Activated CD4-positive, alpha-beta memory T cell treated with anti-CD3 and anti-CD28 coated beads for 36 hours (primary cell): Measurements from ENCODE around the gene CLEC6A. TPM values are rescaled to one million over a fixed set of nuclear protein-coding genes. Genes with fewer than 3 reads are reported as not detected.
"Not testable (repeated sequence)": the region's sequence is repeated elsewhere in the genome, so short reads cannot be mapped to it uniquely, and the experiment has no call there.

Source experiments
- CTCF ChIA-PET: fragments of 350-600 bp; sonication (Branson Sonifier 250); formaldehyde crosslinking; loops from one replicate; lab custom pipeline; 2021; ENCODE audit warnings: antibody characterized with exemption, inconsistent platforms; lab: Charles Lee
- POLR2A ChIA-PET: fragments of 350-600 bp; sonication (Branson Sonifier 250); formaldehyde crosslinking; loops from one replicate; lab custom pipeline; 2021; ENCODE audit warnings: antibody characterized with exemption; lab: Charles Lee
- DNase-seq: peaks from one replicate; pipeline ENCODE4 v3.0.0-alpha.2; 2020
- H3K27ac Mint-ChIP-seq: one replicate; pipeline ENCODE4 v1.8.0; 2021; ENCODE audit warnings: mixed read lengths
- H3K27me3 Mint-ChIP-seq: one replicate; pipeline ENCODE4 v1.8.0; 2021; ENCODE audit warnings: mixed read lengths
- H3K36me3 Mint-ChIP-seq: one replicate; pipeline ENCODE4 v1.8.0; 2021; ENCODE audit warnings: mixed read lengths
- H3K4me1 Mint-ChIP-seq: one replicate; pipeline ENCODE4 v1.8.0; 2021; ENCODE audit warnings: low read depth, mixed read lengths
- H3K4me3 Mint-ChIP-seq: one replicate; pipeline ENCODE4 v1.8.0; 2021; ENCODE audit warnings: mild to moderate bottlenecking, mixed read lengths
- H3K9me3 Mint-ChIP-seq: one replicate; pipeline ENCODE4 v1.8.0; 2021; ENCODE audit warnings: mixed read lengths
- intact Hi-C: fragments of 100-400 bp; cut with micrococcal nuclease; formaldehyde crosslinking; loops from one replicate; pipeline ENCODE4 v1.15.1; 2023
- total RNA-seq, 2 experiments: library from RNA; stranded (reverse); gene quantifications; one replicate each; pipeline ENCODE4 v1.2.3, GENCODE V29; 2021

Gene CLEC6A
- not detected for total RNA-seq

- H3K36me3 Mint-ChIP-seq = no peaks in the 10 kb centered on the region
- DNase-seq = no peak
- no peaks in the 10 kb centered on the region for H3K9me3 Mint-ChIP-seq
- H3K4me1 Mint-ChIP-seq = no peaks in the 10 kb centered on the region
- H3K27me3 Mint-ChIP-seq = peaks cover 14% of the 10 kb centered on the region
- ChIA-PET CTCF (no interaction called here), POLR2A (no interaction called here)
- no peak within 1 kb of the TSS for H3K4me3 Mint-ChIP-seq
- intact Hi-C loops = no loop called here
- H3K27ac Mint-ChIP-seq = no peak within 1 kb of the TSS
These were observed at the start of gene CLEC6A for GRCh38 chr12:8455727-8456360. Gene CLEC6A, plus strand, starts transcription at chr12:8455962. Its CDS starts 150 bp downstream, at chr12:8456112.

GRCh38 chr12:8419576-8419975 is 36.2 kb upstream of the CLEC6A start:
- H3K4me1 Mint-ChIP-seq, H3K27ac Mint-ChIP-seq, H3K4me3 Mint-ChIP-seq, H3K27me3 Mint-ChIP-seq, H3K36me3 Mint-ChIP-seq, POLR2A ChIA-PET, DNase-seq, H3K9me3 Mint-ChIP-seq, CTCF ChIA-PET, intact Hi-C loops: not testable (repeated sequence)

DNA sequence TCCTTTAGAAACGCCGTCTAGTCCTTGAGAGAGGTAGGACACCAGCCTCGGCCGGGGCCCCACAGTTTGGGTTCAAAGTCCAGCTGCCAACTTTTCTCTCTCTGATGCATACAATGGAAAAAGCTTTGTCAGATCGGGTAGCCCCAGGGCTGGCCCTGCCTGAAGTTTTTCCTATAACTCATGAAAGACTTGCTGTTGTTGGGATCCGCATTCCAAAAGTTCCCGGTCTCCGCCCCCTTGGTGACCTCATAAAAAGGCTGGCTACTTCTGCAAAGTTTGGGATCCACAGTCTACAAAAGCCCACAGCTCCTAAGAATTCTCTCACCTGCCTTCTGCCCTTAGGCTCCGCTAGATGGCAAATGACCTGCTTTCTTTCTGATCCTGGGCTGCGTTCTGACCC is 35.3 kb upstream of the CLEC6A start:
- intact Hi-C loops = no loop called here
- DNase-seq = no peak
- Mint-ChIP-seq H3K4me3 (no peak overlapping the region), H3K36me3 (no peaks in the 10 kb centered on the region), H3K27ac (no peak overlapping the region), H3K4me1 (no peaks in the 10 kb centered on the region), H3K27me3 (no peaks in the 10 kb centered on the region), H3K9me3 (no peaks in the 10 kb centered on the region)
- ChIA-PET POLR2A (no interaction called here), CTCF (no interaction called here)

DNA sequence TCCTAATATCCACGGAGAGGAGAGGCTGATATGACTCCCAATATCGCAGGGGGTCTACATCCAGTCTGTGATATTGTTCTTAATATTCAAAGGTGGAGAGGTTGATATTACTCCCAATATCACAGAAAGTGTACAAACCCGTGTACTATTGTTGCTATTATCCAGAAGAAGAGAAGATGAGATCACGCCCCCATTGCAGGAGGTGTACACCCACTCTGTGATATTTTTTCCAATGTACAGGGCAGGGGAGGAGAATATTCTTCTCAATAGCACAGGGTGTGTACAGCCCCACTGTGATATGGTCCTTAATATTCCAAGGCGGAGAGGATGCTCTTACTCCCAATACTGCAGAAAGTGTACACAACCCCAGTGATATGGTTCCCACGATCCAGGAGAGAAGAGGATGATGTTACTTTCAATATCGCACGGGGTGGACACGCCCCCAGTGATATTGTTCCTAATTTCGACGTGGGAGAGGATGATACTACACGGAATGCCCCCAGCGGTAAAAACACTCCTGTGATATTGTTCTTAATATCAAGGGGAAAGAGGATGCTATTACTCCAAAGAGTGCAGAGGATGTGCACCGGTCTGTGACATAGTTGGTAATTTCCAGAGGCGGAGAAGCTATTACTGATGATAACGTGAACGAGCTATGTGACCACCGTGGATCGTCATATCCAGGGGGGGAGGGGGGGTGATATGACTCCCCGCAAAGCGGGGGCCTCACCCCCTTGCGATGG is 11.1 kb upstream of the CLEC6A start:
- H3K4me1 Mint-ChIP-seq, H3K27ac Mint-ChIP-seq, H3K27me3 Mint-ChIP-seq, POLR2A ChIA-PET, intact Hi-C loops, H3K9me3 Mint-ChIP-seq, H3K4me3 Mint-ChIP-seq, CTCF ChIA-PET, H3K36me3 Mint-ChIP-seq: not testable (repeated sequence)
- peak; percentile 16 for DNase-seq

DNA sequence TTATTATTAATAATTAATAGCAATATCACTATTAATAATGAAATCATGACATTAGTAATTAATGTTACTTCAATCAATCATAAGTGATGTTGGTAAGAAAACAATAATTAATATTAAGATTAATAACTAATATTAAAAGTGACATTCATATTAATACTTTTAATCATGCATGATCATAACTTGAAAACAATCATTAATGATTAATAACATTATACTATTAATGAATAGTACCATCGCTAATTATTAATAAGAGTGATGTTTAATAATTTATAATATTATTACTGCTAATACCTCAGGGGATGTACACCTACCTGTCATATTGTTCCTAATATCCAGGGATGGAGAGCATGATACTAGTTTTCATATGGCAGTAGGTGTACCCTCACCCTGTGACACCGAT is 10.0 kb upstream of the CLEC6A start:
- no peak for DNase-seq
- Mint-ChIP-seq H3K9me3 (no peaks in the 10 kb centered on the region), H3K4me1 (no peaks in the 10 kb centered on the region), H3K4me3 (no peak overlapping the region), H3K27me3 (peaks cover 2% of the 10 kb centered on the region), H3K27ac (no peak overlapping the region), H3K36me3 (no peaks in the 10 kb centered on the region)
- ChIA-PET CTCF (no interaction called here), POLR2A (no interaction called here)
- intact Hi-C loops = loop anchor here (1.0 kb wide), 1 partner anchor 48 kb away; no protein-coding TSS in a partner anchor

GRCh38 chr12:8446642-8447547 is 8.9 kb upstream of the CLEC6A start:
- H3K27me3 Mint-ChIP-seq = peaks cover 2% of the 10 kb centered on the region
- peak; percentile 28 for DNase-seq

DNA sequence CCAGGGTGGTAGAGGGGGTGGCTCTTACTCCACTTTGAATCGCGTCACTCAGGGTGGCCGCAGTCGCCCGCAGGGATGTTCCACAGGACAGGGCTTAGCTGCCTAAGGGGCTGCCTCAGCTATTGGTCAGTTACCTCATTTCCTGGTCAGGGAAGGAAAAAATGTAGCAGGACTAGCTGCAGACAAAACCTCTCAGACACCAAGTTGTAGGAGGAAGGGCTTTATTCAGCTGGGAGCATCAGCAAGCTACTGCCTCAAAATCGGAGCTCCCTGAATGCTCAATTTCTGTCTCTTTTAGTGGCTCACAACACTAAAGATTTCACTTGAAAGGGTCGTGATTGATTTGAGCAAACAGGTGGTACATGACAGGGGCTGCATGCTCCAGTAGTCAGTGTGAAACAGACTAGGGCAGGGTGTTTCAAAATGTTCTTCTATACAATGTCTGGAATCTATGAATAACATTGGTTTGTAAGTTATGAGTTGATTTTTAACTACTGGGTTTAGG is 6.4 kb upstream of the CLEC6A start:
- CTCF ChIA-PET = no interaction called here
- Mint-ChIP-seq H3K9me3 (no peaks in the 10 kb centered on the region), H3K36me3 (no peaks in the 10 kb centered on the region), H3K4me1 (no peaks in the 10 kb centered on the region), H3K27me3 (no peaks in the 10 kb centered on the region), H3K4me3 (no peak overlapping the region), H3K27ac (no peak overlapping the region)
- intact Hi-C loops = no loop called here
- POLR2A ChIA-PET = interaction anchor here (0.6 kb wide), 1 partner anchor 722 kb away, joined by 3 read pairs; no protein-coding TSS in a partner anchor
- DNase-seq = peak; percentile 23

More at GRCh38 chr12:8446642-8447547, 8.9 kb upstream of the CLEC6A start:
- Mint-ChIP-seq H3K27ac (no peak overlapping the region), H3K4me3 (no peak overlapping the region), H3K4me1 (no peaks in the 10 kb centered on the region), H3K9me3 (no peaks in the 10 kb centered on the region), H3K36me3 (no peaks in the 10 kb centered on the region)
- CTCF ChIA-PET = no interaction called here
- intact Hi-C loops = loop anchor here (1.0 kb wide), 1 partner anchor 46 kb away; no protein-coding TSS in a partner anchor
- POLR2A ChIA-PET = no interaction called here

DNA sequence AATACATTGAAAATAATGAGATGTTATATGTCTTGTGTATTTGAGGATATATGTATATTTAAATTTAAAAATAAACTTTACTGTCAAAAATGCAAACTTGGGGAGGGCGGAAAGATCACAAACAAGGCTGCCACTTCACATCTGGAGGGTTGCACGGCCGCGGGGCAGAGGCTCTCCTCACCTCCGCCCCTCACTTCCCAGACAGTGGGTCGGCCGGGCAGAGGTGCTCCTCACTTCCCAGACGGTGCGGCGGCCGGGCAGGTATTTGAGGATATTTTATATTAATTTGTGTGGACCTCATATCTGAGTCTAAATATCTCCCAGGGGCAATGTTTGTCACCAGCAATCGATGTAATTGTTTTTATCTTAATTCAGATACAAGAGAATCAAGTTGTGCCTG is 3.7 kb upstream of the CLEC6A start:
- H3K9me3 Mint-ChIP-seq = no peaks in the 10 kb centered on the region
- POLR2A ChIA-PET = no interaction called here

GRCh38 chr12:8453021-8453513 is 2.7 kb upstream of the CLEC6A start:
- no peak for DNase-seq
- Mint-ChIP-seq H3K4me1 (no peaks in the 10 kb centered on the region), H3K36me3 (no peaks in the 10 kb centered on the region), H3K27me3 (peaks cover 8% of the 10 kb centered on the region), H3K9me3 (no peaks in the 10 kb centered on the region), H3K4me3 (no peak overlapping the region), H3K27ac (no peak overlapping the region)
- ChIA-PET POLR2A (no interaction called here), CTCF (interaction anchor here (1.1 to 1.7 kb wide), 2 partner anchors 91 to 93 kb away, joined by 3 to 7 read pairs; no protein-coding TSS in a partner anchor)
- intact Hi-C loops = no loop called here

More for the DNA sequence above, 3.7 kb upstream of the CLEC6A start:
- peaks cover 5% of the 10 kb centered on the region for H3K27me3 Mint-ChIP-seq
- DNase-seq = no peak
- CTCF ChIA-PET = no interaction called here
- no peaks in the 10 kb centered on the region for H3K36me3 Mint-ChIP-seq
- no peak overlapping the region for H3K27ac Mint-ChIP-seq
- H3K4me1 Mint-ChIP-seq = no peaks in the 10 kb centered on the region
- H3K4me3 Mint-ChIP-seq = no peak overlapping the region
- intact Hi-C loops = no loop called here

DNA sequence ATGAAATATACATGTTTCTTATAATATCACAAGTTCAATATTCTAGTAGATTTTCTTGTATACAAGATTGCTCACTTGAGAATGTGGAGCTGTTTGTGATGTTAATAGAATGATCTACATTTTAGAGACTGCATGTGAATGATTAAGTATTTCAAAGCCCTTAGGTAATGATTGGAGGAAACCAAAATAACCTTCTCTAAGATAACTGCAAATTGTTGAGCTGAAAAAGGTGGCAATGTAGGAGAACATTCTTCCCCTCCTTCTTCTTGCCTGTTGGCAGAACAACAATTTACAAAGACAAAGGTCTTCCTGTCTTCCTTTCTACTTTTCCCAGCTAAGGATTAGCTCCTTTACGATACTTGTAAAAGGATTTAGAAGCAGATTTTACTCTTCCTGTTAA is 2.0 kb upstream of the CLEC6A start:
- DNase-seq = no peak
- no peak overlapping the region for H3K4me3 Mint-ChIP-seq
- peaks cover 9% of the 10 kb centered on the region for H3K27me3 Mint-ChIP-seq
- no peak overlapping the region for H3K27ac Mint-ChIP-seq
- intact Hi-C loops = no loop called here
- no peaks in the 10 kb centered on the region for H3K36me3 Mint-ChIP-seq
- ChIA-PET CTCF (interaction anchor here (1.1 to 1.7 kb wide), 2 partner anchors 91 to 93 kb away, joined by 3 to 7 read pairs; no protein-coding TSS in a partner anchor), POLR2A (no interaction called here)
- no peaks in the 10 kb centered on the region for H3K9me3 Mint-ChIP-seq
- no peaks in the 10 kb centered on the region for H3K4me1 Mint-ChIP-seq

DNA sequence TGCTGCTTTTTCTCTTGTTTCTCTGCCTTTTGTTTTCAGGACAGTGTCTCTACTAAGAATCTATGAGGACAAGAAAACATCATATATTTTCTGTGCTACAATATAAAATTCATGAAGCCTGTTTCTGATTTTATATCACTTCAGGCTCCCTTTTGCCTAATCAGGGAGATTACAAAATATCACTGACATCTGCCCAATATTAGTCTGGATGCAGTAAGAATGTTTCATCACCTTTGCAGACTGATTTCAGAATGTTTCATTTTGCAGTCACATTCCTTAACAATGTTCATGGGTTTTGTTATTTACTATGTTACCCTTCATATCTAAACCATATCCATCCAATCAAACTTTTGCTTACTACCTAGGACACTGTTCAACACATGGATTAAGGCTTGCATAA is 491 bp upstream of the CLEC6A start:
- CTCF ChIA-PET = no interaction called here
- no peak for DNase-seq
- H3K27ac Mint-ChIP-seq = no peak overlapping the region
- POLR2A ChIA-PET = no interaction called here
- no peaks in the 10 kb centered on the region for H3K4me1 Mint-ChIP-seq
- H3K27me3 Mint-ChIP-seq = peaks cover 14% of the 10 kb centered on the region
- no peaks in the 10 kb centered on the region for H3K9me3 Mint-ChIP-seq
- intact Hi-C loops = no loop called here
- no peak overlapping the region for H3K4me3 Mint-ChIP-seq
- no peaks in the 10 kb centered on the region for H3K36me3 Mint-ChIP-seq

GRCh38 chr12:8461426-8461825 is 5.7 kb downstream of the CLEC6A start:
- no peak overlapping the region for H3K27ac Mint-ChIP-seq
- H3K9me3 Mint-ChIP-seq = no peaks in the 10 kb centered on the region
- no peak for DNase-seq
- CTCF ChIA-PET = no interaction called here
- POLR2A ChIA-PET = no interaction called here
- no peak overlapping the region for H3K4me3 Mint-ChIP-seq
- no peaks in the 10 kb centered on the region for H3K4me1 Mint-ChIP-seq
- intact Hi-C loops = no loop called here
- no peaks in the 10 kb centered on the region for H3K36me3 Mint-ChIP-seq
- H3K27me3 Mint-ChIP-seq = peaks cover 10% of the 10 kb centered on the region
